Measurements from ENCODE around the gene HEMK1.

Gene HEMK1

GRCh38 chr3:50545781-50546180 is 23.5 kb upstream of the HEMK1 start:
- DNase-seq (ENCODE audit: low spot score): no peak

- no peak for DNase-seq (ENCODE audit: low spot score)
Measured at GRCh38 chr3:50549226-50549625, 20.1 kb upstream of the HEMK1 start.

GRCh38 chr3:50550079-50550736 is 19.1 kb upstream of the HEMK1 start:
- DNase-seq (ENCODE audit: low spot score): peak; percentile 60

- no peak for DNase-seq (ENCODE audit: low spot score)
Measured at GRCh38 chr3:50551054-50551659, 18.2 kb upstream of the HEMK1 start.

- DNase-seq (ENCODE audit: low spot score): peak; percentile 76
Measured at GRCh38 chr3:50551681-50552435, 17.5 kb upstream of the HEMK1 start.

GRCh38 chr3:50552598-50552997 is 16.7 kb upstream of the HEMK1 start:
- DNase-seq (ENCODE audit: low spot score): no peak

- DNase-seq (ENCODE audit: low spot score): no peak
Measured at GRCh38 chr3:50554553-50554952, 14.8 kb upstream of the HEMK1 start.

GRCh38 chr3:50557106-50557505 is 12.2 kb upstream of the HEMK1 start:
- no peak for DNase-seq (ENCODE audit: low spot score)

- DNase-seq (ENCODE audit: low spot score): no peak
Measured at GRCh38 chr3:50557915-50558314, 11.4 kb upstream of the HEMK1 start.

- DNase-seq (ENCODE audit: low spot score): peak; percentile 33
Measured at GRCh38 chr3:50559702-50560101, 9.6 kb upstream of the HEMK1 start.

- no peak for DNase-seq (ENCODE audit: low spot score)
Measured at GRCh38 chr3:50562861-50563260, 6.5 kb upstream of the HEMK1 start.

- peak; percentile 96 for DNase-seq (ENCODE audit: low spot score)
Measured at GRCh38 chr3:50563867-50564266, 5.5 kb upstream of the HEMK1 start.

- DNase-seq (ENCODE audit: low spot score): no peak
Measured at GRCh38 chr3:50564321-50564720, 5.0 kb upstream of the HEMK1 start.

GRCh38 chr3:50567011-50567385 is 2.3 kb upstream of the HEMK1 start:
- no peak for DNase-seq (ENCODE audit: low spot score)

GRCh38 chr3:50567386-50568167 is 1.7 kb upstream of the HEMK1 start, which contains the start of gene C3orf18:
Gene C3orf18, minus strand, starts transcription at chr3:50567747. Its CDS starts 2,048 bp downstream, at chr3:50565699.
- peak; percentile 94 for DNase-seq (ENCODE audit: low spot score)

GRCh38 chr3:50570508-50571279 is 1.4 kb downstream of the HEMK1 start:
- no peak for DNase-seq (ENCODE audit: low spot score)

- no peak for DNase-seq (ENCODE audit: low spot score)
Measured at GRCh38 chr3:50571486-50571885, 2.2 kb downstream of the HEMK1 start.

- DNase-seq (ENCODE audit: low spot score): peak; percentile 84
Measured at GRCh38 chr3:50572158-50572557, 2.8 kb downstream of the HEMK1 start.

GRCh38 chr3:50572801-50573371 is 3.6 kb downstream of the HEMK1 start:
- no peak for DNase-seq (ENCODE audit: low spot score)

- DNase-seq (ENCODE audit: low spot score): no peak
Measured at GRCh38 chr3:50573566-50574443, 4.5 kb downstream of the HEMK1 start.

Measured in cerebellar cortex (tissue), 1 donor.